CD4-positive, alpha-beta T cell treated with Interleukin-17A for 1 hour (primary cell): ENCODE measurements around the gene TACC2.

Source experiments
- DNase-seq: peaks from one replicate; pipeline ENCODE4 v3.0.0-alpha.2; 2020

The TACC2 gene

GRCh38 chr10:122149561-122150505, 160.9 kb downstream of the TACC2 start:
- DNase-seq: no peak

DNA sequence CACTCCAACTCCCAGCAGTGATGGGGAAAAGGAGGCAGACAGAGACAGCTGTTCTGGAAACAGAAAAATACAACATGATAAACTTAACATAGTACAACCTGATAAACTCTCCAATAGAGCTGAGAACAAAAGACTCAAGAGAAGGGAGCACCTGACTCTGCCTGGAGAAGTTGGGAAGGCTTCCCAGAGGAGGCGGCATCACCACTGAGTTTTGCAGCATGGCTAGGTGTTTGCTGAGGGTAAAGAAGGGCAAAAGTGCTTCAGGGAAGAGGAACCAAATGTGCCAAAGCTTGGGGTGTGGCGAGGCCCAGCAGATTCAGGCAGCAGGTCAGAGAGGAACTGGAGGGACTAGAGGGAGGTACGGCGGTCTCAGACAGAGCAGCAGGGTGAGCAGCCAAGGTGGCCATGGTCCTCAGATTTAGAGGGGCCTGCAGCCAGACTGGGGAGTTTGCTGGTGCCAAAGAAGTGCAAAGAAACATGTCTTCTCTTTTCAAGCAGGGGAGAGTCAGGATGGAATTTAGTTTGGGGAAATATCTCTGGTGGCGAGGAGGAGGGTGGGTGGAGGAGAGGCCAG, 162.2 kb downstream of the TACC2 start:
- no peak for DNase-seq

DNA sequence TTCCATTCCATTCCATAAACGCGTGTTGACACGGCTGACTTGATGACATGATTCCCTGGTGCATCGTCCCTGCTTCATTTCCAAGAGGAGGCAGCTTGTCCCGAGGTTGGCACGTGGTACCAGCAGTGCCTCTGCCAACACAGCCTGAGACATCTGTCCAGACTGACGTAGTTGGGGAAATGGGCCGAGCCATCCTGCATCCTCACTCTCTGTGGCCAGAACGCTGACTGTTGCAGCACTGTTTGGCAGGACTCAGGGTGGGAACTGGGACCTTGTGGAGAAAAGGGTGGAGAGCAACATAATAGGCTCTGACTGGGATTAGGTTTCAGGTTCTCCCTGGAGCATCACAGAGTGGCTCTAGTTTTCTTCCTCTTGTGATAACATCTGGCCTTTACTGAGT, 163.6 kb downstream of the TACC2 start:
- no peak for DNase-seq

DNA sequence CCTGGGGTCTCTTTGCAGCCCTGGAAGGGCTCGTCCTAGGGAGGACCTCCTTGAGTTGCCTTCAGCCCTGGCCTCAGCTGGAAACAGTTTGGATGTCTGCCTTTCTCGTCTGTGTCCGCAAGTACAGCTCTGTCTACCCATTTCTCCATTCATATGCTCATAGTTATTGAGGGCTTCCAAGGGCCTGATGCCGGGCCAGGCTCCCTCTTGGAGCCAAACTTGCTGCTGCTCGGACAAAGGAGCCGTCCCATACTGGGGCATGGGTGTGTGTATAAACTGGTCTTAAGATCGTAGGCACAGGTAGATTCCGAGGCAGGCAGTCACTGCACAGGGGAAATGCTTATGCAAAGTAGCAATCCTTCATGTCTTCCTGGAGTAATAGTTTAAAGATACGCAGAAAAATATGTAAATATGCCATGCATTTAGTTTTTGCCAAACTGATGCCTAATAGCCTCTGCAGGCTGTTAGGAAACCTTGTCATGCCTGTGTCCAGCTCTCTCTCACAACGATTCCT, 165.1 kb downstream of the TACC2 start:
- DNase-seq: no peak

- DNase-seq: no peak
Measured at GRCh38 chr10:122154545-122155366, 165.8 kb downstream of the TACC2 start.

GRCh38 chr10:122157451-122157850, 168.5 kb downstream of the TACC2 start:
- DNase-seq: no peak

GRCh38 chr10:122158362-122158761, 169.4 kb downstream of the TACC2 start:
- no peak for DNase-seq

GRCh38 chr10:122159141-122159970, 170.4 kb downstream of the TACC2 start:
- no peak for DNase-seq

- DNase-seq: no peak
Measured at GRCh38 chr10:122161795-122162194, 172.8 kb downstream of the TACC2 start.

- no peak for DNase-seq
Measured at GRCh38 chr10:122162671-122163173, 173.8 kb downstream of the TACC2 start.

DNA sequence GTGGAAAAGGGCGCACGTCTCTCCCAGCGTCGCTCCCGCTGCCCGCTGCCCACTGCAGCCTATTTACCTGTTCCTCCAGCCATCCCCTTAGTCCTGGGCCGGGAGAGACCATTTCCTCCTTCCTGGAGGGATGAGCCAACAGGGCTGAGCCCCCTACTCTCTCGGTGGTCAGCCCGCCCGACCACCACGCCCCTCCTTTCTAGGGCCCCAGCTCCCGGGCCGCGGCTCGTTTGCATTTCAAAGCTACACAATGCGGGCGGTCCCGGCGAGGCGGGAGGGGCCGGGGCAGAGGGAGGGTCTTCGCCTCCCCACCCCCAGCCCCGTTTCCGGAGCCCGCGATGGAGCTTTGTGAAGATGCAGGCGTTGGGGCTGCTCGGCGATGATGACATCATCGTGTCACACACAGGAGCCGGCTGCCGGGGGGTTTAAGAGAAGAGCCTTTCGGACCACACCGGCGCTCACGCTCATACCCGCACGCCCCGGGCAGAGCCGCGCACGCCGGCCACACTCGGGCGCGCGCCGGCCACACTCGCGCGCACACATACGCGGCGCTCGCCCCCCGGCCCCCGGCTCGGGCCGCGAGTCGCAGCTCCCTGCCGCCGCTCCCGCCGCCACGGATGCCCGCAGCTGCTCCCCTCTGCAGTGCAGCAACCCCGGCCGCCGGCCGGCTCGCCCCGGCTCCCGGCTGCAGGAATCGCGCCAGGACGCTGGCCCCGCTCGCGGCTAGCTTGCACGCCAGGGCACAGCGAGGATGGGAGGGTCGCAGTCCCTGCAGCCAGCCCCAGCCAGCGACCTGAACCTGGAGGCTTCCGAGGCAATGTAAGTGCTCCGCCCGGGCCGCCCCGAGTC, 174.4 kb downstream of the TACC2 start:
- DNase-seq: no peak

GRCh38 chr10:122164023-122164601, 175.1 kb downstream of the TACC2 start:
- no peak for DNase-seq

- no peak for DNase-seq
Measured at GRCh38 chr10:122164815-122165483, 176.0 kb downstream of the TACC2 start.

DNA sequence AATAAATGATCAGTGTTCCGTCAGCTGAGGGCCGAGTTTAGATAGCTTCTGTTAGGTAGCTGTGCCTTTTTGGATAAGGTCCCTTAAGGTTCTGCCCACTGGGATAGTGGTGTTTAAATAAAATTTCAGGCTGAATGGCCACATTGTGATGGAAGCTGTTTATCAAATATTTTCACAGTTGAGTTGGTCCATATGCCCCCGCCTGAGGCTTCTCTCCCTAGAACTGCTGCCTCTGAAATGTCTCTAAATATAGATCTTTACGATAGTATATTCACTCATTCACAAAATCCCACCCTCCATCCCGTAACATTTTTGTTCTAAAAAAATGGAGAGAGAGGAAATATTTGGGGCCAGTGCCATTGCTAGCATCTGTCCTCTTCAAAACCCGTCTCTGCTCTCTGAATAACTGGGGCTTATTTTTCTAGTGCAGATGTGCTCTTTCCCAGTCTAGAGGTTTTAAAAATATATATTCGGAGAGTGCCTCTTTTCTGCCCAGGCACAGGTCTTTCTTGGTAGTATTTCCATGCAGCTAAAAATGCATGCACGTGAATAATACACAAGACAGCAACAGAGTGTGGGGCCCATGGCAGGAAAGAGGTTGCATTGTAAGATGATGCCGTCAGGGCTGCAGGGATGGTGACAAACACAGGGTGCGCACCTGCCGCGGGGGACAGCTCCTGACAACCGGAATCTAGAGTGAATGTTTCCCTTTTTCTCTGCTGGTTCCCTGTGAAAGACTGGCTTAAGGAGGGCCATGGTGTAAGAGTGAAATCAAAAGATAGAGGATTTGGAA, 176.7 kb downstream of the TACC2 start:
- DNase-seq: no peak

GRCh38 chr10:122168101-122168500, 179.1 kb downstream of the TACC2 start:
- DNase-seq: no peak

DNA sequence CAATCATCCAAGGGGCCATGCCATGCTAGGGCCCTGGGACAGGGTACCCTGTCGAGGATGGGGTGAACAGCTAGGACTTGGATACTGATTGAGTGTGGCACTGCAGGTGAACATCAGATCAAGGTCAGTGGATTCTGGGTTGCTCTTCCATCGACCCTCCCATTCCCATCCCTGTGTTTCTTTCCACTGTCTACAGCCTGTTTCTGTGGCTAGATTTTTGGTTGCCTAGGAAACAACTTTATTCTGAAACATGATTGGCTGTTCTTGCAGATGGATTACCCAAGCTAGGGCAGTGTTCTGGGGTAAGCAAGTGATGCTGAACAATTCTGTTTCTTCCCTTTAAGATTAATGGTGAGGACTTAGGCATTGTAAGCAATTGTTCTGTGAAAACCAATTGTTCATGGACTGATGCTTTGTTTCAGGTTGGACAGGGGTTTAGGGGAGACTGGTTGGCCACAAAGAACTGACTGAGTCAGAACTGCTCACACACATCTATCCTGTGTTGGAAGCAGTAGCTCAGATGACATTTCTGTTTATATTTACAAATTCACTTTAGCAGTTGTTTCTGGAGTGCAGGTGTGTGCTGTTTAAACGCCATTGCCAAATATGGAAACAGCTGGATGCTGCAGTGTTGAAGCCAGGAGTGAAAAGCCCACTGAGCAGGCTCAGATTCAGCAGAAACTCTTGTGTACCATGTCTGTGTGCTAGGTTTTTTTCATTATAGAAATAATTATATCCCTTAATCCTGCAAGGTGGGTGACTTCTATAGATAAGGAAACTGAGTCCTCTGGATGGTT, 179.8 kb downstream of the TACC2 start:
- no peak for DNase-seq

DNA sequence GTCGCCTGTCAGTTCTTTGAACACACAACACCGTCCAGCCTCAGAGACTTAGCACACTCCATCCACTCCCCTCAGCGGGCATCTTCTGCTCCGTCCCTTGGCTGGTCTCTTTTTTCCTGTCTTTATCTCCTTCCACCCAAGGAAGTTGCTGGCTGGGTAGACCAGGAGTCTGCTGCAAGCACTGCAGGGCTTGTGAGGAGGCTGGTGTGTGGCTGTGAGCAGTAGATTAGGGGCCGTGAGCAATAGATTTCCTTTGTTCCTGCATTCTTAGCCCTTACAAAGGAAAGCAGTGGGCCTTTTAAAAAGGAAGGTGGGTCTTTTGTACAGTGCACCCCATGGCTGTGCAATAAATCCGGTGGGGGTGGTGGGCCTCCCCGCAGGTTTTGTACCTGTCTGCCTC, 181.8 kb downstream of the TACC2 start:
- DNase-seq: no peak

DNA sequence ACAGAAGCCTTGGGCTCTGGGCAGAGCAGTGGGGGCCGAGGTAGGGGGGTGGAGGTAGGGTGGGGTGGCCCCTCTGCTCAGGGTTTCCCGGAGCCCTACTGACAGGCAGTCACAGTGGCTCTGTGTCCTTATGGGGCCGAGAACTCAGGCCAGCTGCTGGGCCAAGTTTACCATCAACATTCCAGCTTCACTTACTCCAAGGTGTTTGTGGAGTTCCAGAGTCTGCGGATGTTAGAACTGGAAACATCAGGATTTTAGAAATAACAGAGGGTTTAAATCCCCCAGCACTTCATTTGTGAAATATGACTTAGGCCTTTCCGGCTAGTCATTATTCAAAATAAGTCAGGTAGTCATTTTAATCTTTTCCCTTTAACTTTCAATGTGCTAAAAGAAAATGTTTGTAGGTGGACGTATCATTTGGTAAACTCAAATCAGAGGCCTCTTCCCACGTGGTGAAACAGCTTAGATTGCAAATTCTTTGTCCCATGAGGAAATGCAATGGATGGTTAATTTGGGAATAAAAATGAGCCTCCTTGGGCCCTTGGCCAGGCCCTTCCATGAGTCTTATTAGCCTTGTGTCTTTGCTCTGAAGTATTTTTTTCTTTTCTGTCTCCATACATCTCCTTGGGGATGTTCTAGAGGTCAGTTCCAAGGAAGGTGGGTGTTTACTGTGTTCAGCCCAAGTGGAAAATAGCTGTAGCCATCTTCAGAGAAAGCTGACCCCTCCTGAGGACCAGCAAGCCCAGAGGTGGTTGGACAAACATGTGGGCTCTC, 182.5 kb downstream of the TACC2 start:
- DNase-seq: no peak
